ENCODE results near the gene PHLDA3. TPM values are rescaled to one million over a fixed set of nuclear protein-coding genes. Genes with fewer than 3 reads are reported as not detected.
A peak's percentile ranks its signal among the peaks of the same experiment; 100 is the strongest.

Gene PHLDA3
- total and polyA plus RNA-seq, 2 of the 13 experiments (the other 11 are each of a cell fraction or from before 2014, with no cell fraction given) = 16.7 to 33.6 TPM

DNA sequence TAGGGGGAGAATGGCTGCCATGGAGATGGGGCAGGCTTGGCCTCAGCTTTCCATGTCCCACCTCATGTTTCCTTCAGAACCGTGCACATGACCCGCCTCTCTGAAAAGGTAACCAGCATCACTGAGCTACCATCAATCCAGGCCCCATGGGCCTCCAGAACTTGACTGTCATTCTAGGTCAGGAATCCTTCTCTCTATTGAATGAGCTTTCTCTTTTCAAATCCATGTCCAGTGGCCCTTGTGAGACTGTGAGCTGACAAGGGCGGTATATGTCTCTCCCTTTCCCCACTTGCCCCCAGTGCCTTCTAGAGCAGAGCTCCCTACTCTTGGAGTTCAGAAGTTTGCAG is 33.5 kb upstream of the PHLDA3 start (continued):
- TF ChIP-seq, protein P1, sequence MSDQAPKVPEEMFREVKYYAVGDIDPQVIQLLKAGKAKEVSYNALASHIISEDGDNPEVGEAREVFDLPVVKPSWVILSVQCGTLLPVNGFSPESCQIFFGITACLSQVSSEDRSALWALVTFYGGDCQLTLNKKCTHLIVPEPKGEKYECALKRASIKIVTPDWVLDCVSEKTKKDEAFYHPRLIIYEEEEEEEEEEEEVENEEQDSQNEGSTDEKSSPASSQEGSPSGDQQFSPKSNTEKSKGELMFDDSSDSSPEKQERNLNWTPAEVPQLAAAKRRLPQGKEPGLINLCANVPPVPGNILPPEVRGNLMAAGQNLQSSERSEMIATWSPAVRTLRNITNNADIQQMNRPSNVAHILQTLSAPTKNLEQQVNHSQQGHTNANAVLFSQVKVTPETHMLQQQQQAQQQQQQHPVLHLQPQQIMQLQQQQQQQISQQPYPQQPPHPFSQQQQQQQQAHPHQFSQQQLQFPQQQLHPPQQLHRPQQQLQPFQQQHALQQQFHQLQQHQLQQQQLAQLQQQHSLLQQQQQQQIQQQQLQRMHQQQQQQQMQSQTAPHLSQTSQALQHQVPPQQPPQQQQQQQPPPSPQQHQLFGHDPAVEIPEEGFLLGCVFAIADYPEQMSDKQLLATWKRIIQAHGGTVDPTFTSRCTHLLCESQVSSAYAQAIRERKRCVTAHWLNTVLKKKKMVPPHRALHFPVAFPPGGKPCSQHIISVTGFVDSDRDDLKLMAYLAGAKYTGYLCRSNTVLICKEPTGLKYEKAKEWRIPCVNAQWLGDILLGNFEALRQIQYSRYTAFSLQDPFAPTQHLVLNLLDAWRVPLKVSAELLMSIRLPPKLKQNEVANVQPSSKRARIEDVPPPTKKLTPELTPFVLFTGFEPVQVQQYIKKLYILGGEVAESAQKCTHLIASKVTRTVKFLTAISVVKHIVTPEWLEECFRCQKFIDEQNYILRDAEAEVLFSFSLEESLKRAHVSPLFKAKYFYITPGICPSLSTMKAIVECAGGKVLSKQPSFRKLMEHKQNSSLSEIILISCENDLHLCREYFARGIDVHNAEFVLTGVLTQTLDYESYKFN (CRISPR knock-in tag; conservative IDR thresholded peaks at IDR 0.05) = no peak
- TF ChIP-seq PITX1 (CRISPR knock-in tag; IDR thresholded peaks at IDR 0.05) (no peak), MED1 (CRISPR knock-in tag; IDR thresholded peaks at IDR 0.05) (no peak), ZNF225 (CRISPR knock-in tag; IDR thresholded peaks at IDR 0.05) (no peak), MIER2 (CRISPR knock-in tag; IDR thresholded peaks at IDR 0.05) (no peak)

DNA sequence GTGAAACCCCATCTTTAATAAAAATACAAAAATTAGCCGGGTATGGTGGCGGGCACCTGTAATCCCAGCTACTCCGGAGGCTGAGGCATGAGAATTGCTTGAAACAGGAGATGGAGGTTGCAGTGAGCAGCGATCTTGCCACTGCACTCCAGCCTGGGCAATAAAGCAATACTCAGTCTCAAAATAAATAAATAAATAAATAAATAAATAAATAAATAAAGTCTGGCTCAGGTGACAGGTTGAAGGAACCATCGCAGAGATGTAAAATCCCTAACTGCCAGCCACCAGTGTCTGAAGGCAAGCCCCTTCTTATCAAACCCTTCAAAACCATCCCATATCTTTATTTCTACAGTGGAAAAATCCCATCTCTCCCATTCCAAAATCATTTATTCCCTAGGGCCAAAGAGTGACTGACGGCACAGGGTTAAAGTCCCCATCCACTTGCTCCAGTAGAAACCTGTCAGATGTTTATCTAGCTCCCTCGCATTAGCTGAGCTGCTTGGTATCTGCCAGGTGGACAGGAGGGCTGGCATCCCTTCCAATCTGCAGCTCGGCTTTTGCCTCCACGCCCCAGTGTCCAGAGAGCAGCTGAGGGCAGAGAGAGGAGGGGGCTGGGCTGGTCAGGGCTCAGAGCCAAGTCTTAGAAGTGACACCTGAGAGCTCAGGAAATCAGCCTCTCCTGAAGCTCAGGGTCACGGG is 33.0 kb upstream of the PHLDA3 start:
- Histone ChIP-seq H2AFZ (ENCODE audit: low read length) (no peak overlapping the region), H3K36me3 (replicated peaks in 1 of 2; ENCODE audit: control insufficient read depth in 1 of 2, insufficient read depth in 2 of 2, low read length in 2 of 2) (no peaks in the 10 kb centered on the region), H3K4me1 (ENCODE audit: insufficient read depth, low read length) (peaks cover 82% of the 10 kb centered on the region), H3K9me3 (ENCODE audit: low read length) (no peaks in the 10 kb centered on the region), H3K27me3 (ENCODE audit: control insufficient read depth in 1 of 2, insufficient read depth in 2 of 2, low read length in 2 of 2) (no peaks in the 10 kb centered on the region; a peak in 1 of 5 replicates), H3K9ac (ENCODE audit: insufficient read depth, low read depth, low read length) (no peak overlapping the region), H3K79me2 (ENCODE audit: insufficient read depth, low read length) (no peaks in the 10 kb centered on the region), H3K27ac (ENCODE audit: extremely low read length, insufficient read depth, low read length) (peak overlapping the region; percentile 43), H3K4me3 (replicated peaks in 1 of 3; ENCODE audit: insufficient read depth in 1 of 3, low read depth in 2 of 3, low read length in 3 of 3) (no peak overlapping the region), H4K20me1 (ENCODE audit: insufficient read depth, low read length) (no peaks in the 10 kb centered on the region), H3K4me2 (ENCODE audit: low read depth, low read length) (peak overlapping the region; percentile 36)
- in situ Hi-C loops (cut with HindIII; ENCODE audit: extremely low pct_ligation_motif_present, low pct_unique_long_range_greater_than_20kb) (no loop called here), intact Hi-C loops (cut with micrococcal nuclease; ENCODE audit: unreplicated experiment) (no loop called here)
- ChIA-PET POLR2A (interaction anchor here (0.8 to 3.2 kb wide), 7 partner anchors 8 to 33 kb away, joined by 3 to 17 read pairs (median 5); partner anchors contain the start of gene PHLDA3), CTCF (ENCODE audit: low intra/inter-chr PET ratio, low total read pairs) (no interaction called here)
- 0 out of 3 replicates have a peak, but pooled peaks have one; percentile 3 for ATAC-seq
- DNase-seq (ENCODE audit: low spot score) = no peak
- no TSS peak for BruUV-seq (replicated peaks)
- WGBS (ENCODE audit: low lambda C conversion rate) = 56% methylated on average over 9 of the region's 10 CpGs
- no peak for FAIRE-seq
- TF ChIP-seq SIX1 (CRISPR knock-in tag; IDR thresholded peaks at IDR 0.05; ENCODE audit: borderline replicate concordance) (peak; percentile 38; the same call in 1 of the 2 replicates), TEAD3 (CRISPR knock-in tag; optimal IDR thresholded peaks at IDR 0.05; ENCODE audit: borderline replicate concordance) (peak; percentile 15), RNF2 (conservative IDR thresholded peaks at IDR 0.05; ENCODE audit: low read depth) (no peak), MTA1 (CRISPR knock-in tag; IDR thresholded peaks at IDR 0.05; ENCODE audit: borderline replicate concordance) (no peak), SNAPC2 (CRISPR knock-in tag; IDR thresholded peaks at IDR 0.05) (no peak)
- TF ChIP-seq, protein P2, sequence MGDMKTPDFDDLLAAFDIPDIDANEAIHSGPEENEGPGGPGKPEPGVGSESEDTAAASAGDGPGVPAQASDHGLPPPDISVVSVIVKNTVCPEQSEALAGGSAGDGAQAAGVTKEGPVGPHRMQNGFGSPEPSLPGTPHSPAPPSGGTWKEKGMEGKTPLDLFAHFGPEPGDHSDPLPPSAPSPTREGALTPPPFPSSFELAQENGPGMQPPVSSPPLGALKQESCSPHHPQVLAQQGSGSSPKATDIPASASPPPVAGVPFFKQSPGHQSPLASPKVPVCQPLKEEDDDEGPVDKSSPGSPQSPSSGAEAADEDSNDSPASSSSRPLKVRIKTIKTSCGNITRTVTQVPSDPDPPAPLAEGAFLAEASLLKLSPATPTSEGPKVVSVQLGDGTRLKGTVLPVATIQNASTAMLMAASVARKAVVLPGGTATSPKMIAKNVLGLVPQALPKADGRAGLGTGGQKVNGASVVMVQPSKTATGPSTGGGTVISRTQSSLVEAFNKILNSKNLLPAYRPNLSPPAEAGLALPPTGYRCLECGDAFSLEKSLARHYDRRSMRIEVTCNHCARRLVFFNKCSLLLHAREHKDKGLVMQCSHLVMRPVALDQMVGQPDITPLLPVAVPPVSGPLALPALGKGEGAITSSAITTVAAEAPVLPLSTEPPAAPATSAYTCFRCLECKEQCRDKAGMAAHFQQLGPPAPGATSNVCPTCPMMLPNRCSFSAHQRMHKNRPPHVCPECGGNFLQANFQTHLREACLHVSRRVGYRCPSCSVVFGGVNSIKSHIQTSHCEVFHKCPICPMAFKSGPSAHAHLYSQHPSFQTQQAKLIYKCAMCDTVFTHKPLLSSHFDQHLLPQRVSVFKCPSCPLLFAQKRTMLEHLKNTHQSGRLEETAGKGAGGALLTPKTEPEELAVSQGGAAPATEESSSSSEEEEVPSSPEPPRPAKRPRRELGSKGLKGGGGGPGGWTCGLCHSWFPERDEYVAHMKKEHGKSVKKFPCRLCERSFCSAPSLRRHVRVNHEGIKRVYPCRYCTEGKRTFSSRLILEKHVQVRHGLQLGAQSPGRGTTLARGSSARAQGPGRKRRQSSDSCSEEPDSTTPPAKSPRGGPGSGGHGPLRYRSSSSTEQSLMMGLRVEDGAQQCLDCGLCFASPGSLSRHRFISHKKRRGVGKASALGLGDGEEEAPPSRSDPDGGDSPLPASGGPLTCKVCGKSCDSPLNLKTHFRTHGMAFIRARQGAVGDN (CRISPR knock-in tag; IDR thresholded peaks at IDR 0.05) = peak; percentile 64
- TF ChIP-seq, protein P3, sequence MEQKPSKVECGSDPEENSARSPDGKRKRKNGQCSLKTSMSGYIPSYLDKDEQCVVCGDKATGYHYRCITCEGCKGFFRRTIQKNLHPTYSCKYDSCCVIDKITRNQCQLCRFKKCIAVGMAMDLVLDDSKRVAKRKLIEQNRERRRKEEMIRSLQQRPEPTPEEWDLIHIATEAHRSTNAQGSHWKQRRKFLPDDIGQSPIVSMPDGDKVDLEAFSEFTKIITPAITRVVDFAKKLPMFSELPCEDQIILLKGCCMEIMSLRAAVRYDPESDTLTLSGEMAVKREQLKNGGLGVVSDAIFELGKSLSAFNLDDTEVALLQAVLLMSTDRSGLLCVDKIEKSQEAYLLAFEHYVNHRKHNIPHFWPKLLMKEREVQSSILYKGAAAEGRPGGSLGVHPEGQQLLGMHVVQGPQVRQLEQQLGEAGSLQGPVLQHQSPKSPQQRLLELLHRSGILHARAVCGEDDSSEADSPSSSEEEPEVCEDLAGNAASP (CRISPR knock-in tag; IDR thresholded peaks at IDR 0.05; ENCODE audit: borderline replicate concordance) = peak; percentile 61; the same call in 1 of the 2 replicates
